Amniotic epithelial cell (primary cell): ENCODE data around the gene PEX11A.
A peak's percentile ranks its signal among the peaks of the same experiment; 100 is the strongest.

ENCODE experiments used
- DNase-seq: peaks from one replicate; pipeline ENCODE4 v3.0.0-alpha.2; 2010; ENCODE audit warnings: low read depth

The PEX11A gene

GRCh38 chr15:89654847-89655805, 35.4 kb downstream of the PEX11A start, which contains the start of gene KIF7:
TSS of gene KIF7 (minus strand) at chr15:89655467. CDS start at chr15:89652930, 2,537 bp downstream.
- peak; percentile 33 for DNase-seq

- DNase-seq = peak; percentile 64
These were observed 36.2 kb downstream of the PEX11A start for GRCh38 chr15:89654301-89654761.

DNA sequence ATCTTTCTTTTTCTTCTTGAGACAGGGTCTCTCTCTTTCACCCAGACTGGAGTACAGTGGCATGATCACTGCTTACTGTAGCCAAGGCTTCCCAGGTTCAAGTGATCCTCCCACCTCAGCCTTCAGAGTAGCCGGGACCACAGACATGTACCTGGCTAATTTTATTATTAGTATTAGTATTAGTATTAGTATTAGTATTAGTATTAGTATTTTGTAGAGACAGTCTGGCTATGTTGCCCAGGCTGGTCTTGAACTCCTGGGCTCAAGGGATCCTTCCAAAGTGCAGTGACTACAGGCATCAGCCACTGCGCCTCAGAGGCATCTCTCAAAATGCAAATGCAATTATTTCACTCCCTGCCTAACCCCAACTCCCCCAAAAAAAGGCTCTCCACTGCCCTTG, 37.0 kb downstream of the PEX11A start:
- no peak for DNase-seq

DNA sequence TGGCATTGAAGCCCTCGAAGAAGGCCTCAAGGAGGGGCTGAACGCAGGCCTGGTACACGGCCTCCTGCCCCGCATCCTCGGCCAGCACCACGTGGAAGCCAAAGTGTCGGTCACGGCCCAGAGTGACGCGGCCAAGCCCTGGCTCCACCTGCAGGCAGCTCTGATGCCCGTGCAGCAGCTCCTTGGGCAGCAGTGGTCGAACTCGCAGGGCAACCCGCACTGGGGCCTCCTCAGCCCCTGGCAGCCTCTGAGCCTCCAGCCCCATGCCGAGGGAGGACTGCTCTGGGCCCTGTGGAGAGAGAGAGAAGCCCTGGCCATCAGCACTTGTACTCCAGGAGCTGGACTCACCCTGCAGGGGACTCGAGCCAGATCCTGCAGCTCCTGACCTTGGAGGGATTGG, 37.9 kb downstream of the PEX11A start:
- no peak for DNase-seq

- no peak for DNase-seq
These were observed 38.4 kb downstream of the PEX11A start for GRCh38 chr15:89652131-89652530.

- DNase-seq = no peak
These were observed 40.8 kb downstream of the PEX11A start for GRCh38 chr15:89649716-89650115.

GRCh38 chr15:89649013-89649625, 41.4 kb downstream of the PEX11A start:
- no peak for DNase-seq

DNA sequence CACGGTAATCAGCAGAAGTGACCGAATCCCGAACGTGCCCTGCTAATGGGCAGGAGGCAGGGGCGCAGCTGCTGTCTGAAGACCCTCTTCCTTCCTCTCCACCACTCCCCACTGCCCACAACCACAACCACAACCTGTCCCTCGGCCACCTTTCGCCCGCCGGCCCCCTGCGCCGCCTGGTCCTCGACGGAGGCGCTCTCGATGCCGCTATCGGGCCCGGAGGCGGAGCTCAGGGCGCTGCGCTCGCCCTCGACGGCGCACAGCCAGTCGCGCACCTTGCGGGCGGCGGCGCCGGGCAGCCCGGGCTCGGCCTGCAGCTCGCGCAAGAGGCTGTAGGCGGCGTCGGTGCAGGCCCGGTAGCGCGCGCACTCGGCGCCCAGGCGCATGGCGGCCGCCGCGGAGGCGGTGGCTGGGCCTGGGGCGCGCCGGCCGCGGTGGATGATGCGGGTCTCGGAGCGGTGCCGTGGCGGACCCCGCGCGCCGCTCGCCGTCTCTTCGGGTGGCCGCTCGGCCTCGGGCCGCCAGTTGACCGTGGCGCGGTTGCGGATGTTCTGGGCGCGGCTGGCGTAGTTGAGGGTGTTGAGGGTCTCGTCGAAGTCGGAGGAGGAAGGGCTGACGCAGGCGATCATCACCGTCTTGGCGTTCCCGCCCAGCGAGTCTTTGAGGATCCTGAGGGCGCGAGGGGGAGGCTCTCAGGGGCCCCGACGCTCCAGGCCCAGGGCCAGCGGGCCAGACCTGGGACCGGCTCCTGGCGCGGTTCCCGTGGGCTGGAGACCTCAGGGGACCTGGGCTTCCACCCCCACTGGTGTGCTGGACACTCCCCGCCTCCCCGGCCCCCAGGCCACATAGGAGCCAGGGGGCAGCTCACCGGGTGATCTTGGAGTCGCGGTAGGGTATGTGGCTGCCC, 42.2 kb downstream of the PEX11A start:
- no peak for DNase-seq

DNA sequence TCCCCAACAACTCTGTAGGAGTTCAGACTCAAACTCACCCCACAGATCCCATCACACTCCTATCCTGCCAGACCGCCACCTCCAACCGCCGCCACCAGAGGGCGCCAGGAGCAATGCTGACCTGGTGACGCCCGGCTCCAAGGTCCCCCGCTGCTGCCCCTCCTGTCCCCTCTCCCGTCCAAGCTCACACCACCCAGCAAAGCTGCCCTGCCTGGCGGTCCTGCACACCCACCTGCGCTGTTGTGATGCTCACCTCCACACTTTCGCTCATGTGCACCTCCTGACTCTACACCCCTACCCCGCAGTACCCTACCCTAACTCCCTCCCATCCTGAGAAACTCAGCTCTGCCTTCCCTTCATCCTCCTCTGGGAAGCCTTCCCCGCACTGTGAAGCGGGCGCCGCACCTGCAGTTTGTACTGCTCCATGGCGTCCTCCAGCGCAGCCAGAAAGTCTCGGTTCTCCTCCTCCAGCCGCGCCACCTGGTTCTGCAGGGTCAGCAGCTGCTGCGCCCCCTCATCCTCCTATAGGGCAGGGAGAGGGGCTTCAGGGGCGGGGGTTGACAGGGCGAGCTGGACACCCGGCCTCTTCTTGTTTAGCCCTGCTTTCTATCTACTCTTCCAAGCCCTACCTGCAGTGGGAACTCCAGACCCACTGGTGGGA, 43.2 kb downstream of the PEX11A start:
- peak; percentile 23 for DNase-seq

DNA sequence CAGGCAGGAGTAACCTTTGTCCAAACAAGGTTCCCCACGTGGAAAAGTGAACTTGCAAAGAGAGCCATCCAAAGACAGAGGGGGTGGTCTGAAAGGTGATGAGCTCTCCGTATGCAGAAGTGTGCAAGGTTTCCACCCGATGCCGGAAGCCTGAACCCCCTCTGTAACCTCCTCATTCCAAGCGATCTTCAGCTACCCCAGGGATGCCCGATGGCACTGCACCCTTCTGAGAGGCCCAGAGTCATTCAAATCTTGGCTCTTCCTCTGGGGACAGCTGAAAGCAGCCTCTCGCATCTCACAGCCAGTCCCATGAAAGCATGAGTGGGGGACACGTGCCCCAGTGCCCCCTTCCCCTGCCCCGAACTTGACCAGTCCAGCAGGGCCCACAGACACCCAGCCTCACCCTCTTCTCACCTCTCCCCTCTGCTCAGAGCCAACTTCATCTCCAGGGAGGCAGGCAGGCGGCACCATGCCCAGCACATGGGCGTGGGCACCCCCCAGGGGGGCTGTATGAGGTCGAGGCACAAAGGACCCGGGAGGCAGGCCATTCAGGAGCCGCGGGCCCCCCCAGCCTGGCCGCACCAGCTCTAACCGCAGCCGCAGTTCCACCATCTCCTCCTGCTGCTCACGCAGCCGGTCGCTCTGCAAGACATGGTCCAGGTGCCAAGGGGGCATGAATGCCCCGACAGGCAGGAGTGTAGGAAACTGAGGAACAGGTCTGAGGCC, 44.0 kb downstream of the PEX11A start:
- DNase-seq = no peak

DNA sequence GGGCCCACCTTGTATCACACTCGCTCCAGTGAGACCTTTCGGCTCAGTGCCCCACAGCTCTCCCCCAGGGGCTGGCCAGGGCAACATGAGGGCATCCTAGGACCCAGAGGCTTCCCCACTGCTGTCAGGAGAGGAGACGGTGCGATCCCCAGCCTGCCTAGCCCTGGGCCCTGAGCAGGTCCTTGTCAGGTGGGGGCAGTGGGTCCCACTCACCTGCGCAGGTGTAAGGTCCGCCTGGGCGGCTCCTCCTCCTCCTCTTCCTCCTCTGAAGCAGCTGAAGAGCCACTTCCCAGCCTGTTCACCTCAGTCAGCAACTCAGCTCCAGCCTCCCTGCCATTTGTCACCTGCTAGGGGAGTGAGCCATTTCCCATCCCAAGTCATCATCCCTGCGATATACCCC, 44.9 kb downstream of the PEX11A start:
- no peak for DNase-seq

DNA sequence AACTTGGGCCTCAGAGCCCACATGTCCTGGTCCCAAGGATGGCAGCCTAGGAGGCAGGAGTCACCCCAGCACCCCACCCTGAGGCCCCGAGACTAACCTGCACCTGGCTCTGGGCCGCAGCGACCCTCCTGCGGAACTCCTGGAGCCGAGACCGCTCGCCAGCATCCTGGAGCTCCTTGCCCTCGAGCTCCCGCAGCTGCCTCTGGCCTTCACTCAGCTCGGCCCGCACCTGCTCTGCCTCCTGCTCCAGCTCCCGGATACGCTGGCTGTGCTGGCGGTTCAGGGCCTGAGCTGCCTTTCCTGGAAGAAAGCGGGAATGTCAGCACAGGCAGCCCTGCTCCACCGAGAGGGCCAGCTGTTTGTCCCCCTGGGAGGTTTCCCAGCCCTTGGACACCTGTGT, 48.4 kb downstream of the PEX11A start:
- no peak for DNase-seq

- no peak for DNase-seq
These were observed 49.5 kb downstream of the PEX11A start for GRCh38 chr15:89641053-89641452.

DNA sequence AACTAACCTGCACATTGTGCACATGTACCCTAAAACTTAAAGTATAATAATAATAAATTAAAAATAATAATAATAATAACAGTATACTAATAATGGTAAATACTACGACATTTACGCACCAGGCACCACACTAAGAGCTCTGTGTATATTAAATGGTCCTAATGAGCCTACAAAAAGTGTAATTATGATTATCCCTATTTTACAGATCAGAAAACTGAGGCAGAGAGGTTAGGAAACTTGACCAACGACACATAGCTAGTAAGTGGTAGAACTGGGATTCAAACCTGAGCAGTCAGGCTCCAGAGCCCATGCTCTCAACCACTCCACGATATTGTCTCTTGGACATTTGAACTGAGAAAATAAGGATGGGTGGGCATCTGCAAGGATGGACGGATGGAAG, 50.3 kb downstream of the PEX11A start:
- no peak for DNase-seq

- DNase-seq = no peak
These were observed 57.0 kb downstream of the PEX11A start for GRCh38 chr15:89633585-89633984.

DNA sequence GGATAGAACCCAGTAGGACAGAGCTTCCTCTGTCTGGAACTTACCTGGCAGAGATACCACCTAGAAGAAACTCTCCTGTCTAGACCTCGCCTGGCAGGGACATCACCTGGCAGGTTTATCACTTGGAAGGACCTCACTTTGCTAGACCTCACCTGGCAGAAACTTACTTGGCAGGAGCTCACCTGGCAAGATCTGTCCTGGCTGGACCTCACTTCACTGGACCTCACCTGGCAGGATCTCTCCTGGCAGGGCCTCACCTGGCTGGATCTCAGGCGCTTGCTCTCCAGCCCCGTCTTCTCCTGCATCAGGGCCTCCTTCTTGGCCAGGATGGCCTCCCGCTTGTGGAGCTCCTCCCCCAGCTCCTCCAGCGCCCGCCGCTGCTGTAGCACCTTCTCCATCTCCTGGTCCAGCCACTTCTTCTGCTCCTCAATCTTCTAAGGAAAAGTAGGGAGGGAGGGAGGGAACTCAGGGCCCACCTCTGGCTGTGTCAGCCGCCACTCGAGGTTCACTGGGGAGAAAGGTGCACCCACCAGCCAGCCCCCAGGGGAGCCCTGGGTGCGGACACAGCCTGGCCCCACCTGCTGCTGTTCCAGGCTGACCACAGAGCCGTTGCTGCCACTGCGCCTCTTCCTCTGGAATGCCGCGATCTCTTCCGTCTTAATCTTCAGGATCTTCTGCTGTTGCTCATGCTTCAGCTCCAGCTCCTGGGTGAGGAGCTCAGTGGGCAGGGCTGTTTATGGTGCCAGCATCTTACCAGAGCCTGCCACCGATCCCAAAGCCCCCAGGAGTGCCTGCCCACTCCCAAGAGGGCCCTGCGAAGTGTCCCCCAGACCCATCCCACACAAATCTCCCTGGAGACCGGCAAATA, 57.8 kb downstream of the PEX11A start:
- DNase-seq = no peak

- DNase-seq = no peak
These were observed 58.7 kb downstream of the PEX11A start for GRCh38 chr15:89631902-89632264.
